A549 (cell line): ENCODE data around the gene PDP2.

Experiments
- BHLHE40 ChIP-seq: IDR thresholded peaks from 2 replicates; pipeline ENCODE4 v1.6.1; 2012; ENCODE audit warnings: low read depth, low read length, inconsistent platforms
- CEBPB ChIP-seq, 2 experiments: fragments of >200 bp in 1 of 2; sonication (Bioruptor Twin) in 1 of 2; formaldehyde crosslinking in 1 of 2; IDR thresholded peaks; 2 replicates each; pipeline ENCODE4 v1.6.1; 2012 to 2016
- JUN ChIP-seq, 2 experiments: fragments of >200 bp; sonication (Bioruptor Twin); formaldehyde crosslinking; IDR thresholded peaks; 2 replicates in 1 of 2; 3 replicates in 1 of 2; pipeline ENCODE4 v1.6.1; 2016 to 2017
- JUNB ChIP-seq: fragments of >200 bp; sonication (Bioruptor Twin); formaldehyde crosslinking; IDR thresholded peaks from 2 replicates; pipeline ENCODE4 v1.6.1; 2016
- POLR2A ChIP-seq: IDR thresholded peaks from 2 replicates; pipeline ENCODE4 v1.6.1; 2012; ENCODE audit warnings: mild to moderate bottlenecking, low read length
- SMC3 ChIP-seq: fragments of >200 bp; sonication (Bioruptor Twin); formaldehyde crosslinking; IDR thresholded peaks from 3 replicates; pipeline ENCODE4 v1.6.1; 2018; ENCODE audit warnings: inconsistent platforms
- ZFP36 ChIP-seq: fragments of 450-650 bp; IDR thresholded peaks from 2 replicates; pipeline ENCODE4 v1.6.1; 2014; ENCODE audit warnings: borderline replicate concordance; ENCODE audit not compliant: partially characterized antibody
- TF ChIP-seq, protein P1 (sequence below): fragments of >200 bp; sonication (Bioruptor Twin); formaldehyde crosslinking; IDR thresholded peaks from 3 replicates; pipeline ENCODE4 v1.5.1; 2016
- TF ChIP-seq, protein P2 (sequence below): fragments of 450-650 bp; IDR thresholded peaks from 2 replicates; pipeline ENCODE4 v1.6.1; 2014; ENCODE audit warnings: antibody characterized with exemption

DNA sequence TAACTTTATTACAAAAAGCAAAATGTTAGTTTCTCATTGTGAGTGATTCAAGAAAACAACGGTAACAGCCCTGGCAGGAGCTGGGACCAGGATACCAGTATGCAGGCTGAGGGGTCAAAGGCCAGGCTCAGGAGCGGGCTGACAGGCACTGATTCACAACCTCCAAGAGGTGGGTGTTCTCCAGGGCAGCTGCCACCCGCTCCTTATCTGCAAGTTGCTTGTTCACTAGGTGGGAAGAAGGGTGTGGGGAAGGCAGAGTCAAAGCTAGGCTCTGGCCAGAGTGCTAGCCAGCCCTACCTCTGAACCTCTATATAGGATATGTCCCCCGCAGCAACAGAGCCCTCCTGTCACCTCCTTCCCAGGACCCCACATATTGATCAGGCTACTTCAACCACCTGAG is 51.8 kb downstream of the PDP2 start:
- TF ChIP-seq, protein P1, sequence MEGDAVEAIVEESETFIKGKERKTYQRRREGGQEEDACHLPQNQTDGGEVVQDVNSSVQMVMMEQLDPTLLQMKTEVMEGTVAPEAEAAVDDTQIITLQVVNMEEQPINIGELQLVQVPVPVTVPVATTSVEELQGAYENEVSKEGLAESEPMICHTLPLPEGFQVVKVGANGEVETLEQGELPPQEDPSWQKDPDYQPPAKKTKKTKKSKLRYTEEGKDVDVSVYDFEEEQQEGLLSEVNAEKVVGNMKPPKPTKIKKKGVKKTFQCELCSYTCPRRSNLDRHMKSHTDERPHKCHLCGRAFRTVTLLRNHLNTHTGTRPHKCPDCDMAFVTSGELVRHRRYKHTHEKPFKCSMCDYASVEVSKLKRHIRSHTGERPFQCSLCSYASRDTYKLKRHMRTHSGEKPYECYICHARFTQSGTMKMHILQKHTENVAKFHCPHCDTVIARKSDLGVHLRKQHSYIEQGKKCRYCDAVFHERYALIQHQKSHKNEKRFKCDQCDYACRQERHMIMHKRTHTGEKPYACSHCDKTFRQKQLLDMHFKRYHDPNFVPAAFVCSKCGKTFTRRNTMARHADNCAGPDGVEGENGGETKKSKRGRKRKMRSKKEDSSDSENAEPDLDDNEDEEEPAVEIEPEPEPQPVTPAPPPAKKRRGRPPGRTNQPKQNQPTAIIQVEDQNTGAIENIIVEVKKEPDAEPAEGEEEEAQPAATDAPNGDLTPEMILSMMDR, result no peak
- no peak for TF ChIP-seq JUNB
- TF ChIP-seq POLR2A, result no peak
- no peak for TF ChIP-seq CEBPB (IDR thresholded peaks at IDR 0.05)
- TF ChIP-seq BHLHE40, result no peak
- TF ChIP-seq, protein P2, sequence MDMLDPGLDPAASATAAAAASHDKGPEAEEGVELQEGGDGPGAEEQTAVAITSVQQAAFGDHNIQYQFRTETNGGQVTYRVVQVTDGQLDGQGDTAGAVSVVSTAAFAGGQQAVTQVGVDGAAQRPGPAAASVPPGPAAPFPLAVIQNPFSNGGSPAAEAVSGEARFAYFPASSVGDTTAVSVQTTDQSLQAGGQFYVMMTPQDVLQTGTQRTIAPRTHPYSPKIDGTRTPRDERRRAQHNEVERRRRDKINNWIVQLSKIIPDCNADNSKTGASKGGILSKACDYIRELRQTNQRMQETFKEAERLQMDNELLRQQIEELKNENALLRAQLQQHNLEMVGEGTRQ, result no peak
- no peak for TF ChIP-seq ZFP36
- no peak for TF ChIP-seq JUN (IDR thresholded peaks at IDR 0.05)
- TF ChIP-seq SMC3, result no peak
